Spleen (tissue), 7 donors: ENCODE results near the gene TTC34.
"Not testable (repeated sequence)": the region's sequence is repeated elsewhere in the genome, so short reads cannot be mapped to it uniquely, and the experiment has no call there.

Experiments used
- CTCF ChIP-seq, 11 experiments: fragments of 200-600 bp in 7 of 11; fragments of 450-650 bp in 4 of 11; sonication (generic) in 4 of 11; IDR thresholded peaks in 8 of 11; conservative IDR thresholded peaks in 3 of 11; 1 replicate in 7 of 11; 2 replicates in 4 of 11; pipeline versions ENCODE4 v1.4.0 to v1.8.0; 2016 to 2021; ENCODE audit warnings: antibody characterized with exemption in 11 of 11, inconsistent platforms in 4 of 11, mild to moderate bottlenecking in 1 of 11
- POLR2A ChIP-seq, 3 donors: fragments of 450-650 bp; IDR thresholded peaks; one replicate each; pipeline ENCODE4 v1.5.1; 2017; ENCODE audit warnings: antibody characterized with exemption in 3 of 3, mild to moderate bottlenecking in 1 of 3
- donor health status: DM: no; HTN: no; CAD: no; lungs with moderate emphysema.
- donor health status: DM: no; HTN: no; CAD: no.
- donor health status: DM: no; HTN: no; CAD: no.

- TF ChIP-seq CTCF (IDR thresholded peaks at IDR 0.05 in 8 of 11, conservative IDR thresholded peaks at IDR 0.05 in 3 of 11); POLR2A (IDR thresholded peaks at IDR 0.05): not testable (repeated sequence)
These were observed 46.1 kb downstream of the TTC34 start for GRCh38 chr1:2755426-2755825.
